GM13976 (cell line): ENCODE data around the gene ERICH2.

Experiments
- DNase-seq: peaks from one replicate; pipeline ENCODE4 v3.0.0; 2012; ENCODE audit warnings: low spot score
- CTCF ChIP-seq: IDR thresholded peaks from 2 replicates; pipeline ENCODE4 v1.5.1; 2012; ENCODE audit warnings: borderline replicate concordance, mild to moderate bottlenecking; ENCODE audit not compliant: insufficient read depth; ENCODE audit errors: extremely low read depth, missing control alignments, control extremely low read depth
- in situ Hi-C: fragments of 300-500 bp; cut with MboI; formaldehyde crosslinking; loops from one replicate; pipeline ENCODE4 v1.12.0; 2022; ENCODE audit warnings: low sequenced_read_pairs, mixed read lengths, inconsistent platforms; ENCODE audit not compliant: unreplicated experiment

ERICH2 gene

GRCh38 chr2:170737406-170737805, 32.8 kb upstream of the ERICH2 start:
- TF ChIP-seq CTCF = no peak
- no peak for DNase-seq
- in situ Hi-C loops = no loop called here

GRCh38 chr2:170737821-170738220, 32.4 kb upstream of the ERICH2 start:
- in situ Hi-C loops = no loop called here
- no peak for TF ChIP-seq CTCF
- DNase-seq = no peak

- in situ Hi-C loops = no loop called here
- DNase-seq = no peak
- no peak for TF ChIP-seq CTCF
Measured at GRCh38 chr2:170739048-170739447, 31.1 kb upstream of the ERICH2 start.

GRCh38 chr2:170739507-170740046, 30.6 kb upstream of the ERICH2 start:
- in situ Hi-C loops = no loop called here
- no peak for DNase-seq

GRCh38 chr2:170740660-170741059, 29.5 kb upstream of the ERICH2 start:
- DNase-seq = no peak
- TF ChIP-seq CTCF = no peak
- in situ Hi-C loops = no loop called here

More at GRCh38 chr2:170739507-170740046, 30.6 kb upstream of the ERICH2 start:
- TF ChIP-seq CTCF = no peak

GRCh38 chr2:170742000-170742399, 28.2 kb upstream of the ERICH2 start:
- no peak for DNase-seq
- no peak for TF ChIP-seq CTCF
- in situ Hi-C loops = no loop called here
